HG03354 (cell line): ENCODE measurements around the gene CUX1.
A peak's percentile ranks its signal among the peaks of the same experiment; 100 is the strongest.

ENCODE experiments used
- ATAC-seq: cut with Tn5 transposase; IDR thresholded peaks from one replicate; pipeline ENCODE4 v1.9.1; 2021; ENCODE audit warnings: mild to moderate bottlenecking; ENCODE audit not compliant: unreplicated experiment, poor library complexity, severe bottlenecking

CUX1 gene, protein sequence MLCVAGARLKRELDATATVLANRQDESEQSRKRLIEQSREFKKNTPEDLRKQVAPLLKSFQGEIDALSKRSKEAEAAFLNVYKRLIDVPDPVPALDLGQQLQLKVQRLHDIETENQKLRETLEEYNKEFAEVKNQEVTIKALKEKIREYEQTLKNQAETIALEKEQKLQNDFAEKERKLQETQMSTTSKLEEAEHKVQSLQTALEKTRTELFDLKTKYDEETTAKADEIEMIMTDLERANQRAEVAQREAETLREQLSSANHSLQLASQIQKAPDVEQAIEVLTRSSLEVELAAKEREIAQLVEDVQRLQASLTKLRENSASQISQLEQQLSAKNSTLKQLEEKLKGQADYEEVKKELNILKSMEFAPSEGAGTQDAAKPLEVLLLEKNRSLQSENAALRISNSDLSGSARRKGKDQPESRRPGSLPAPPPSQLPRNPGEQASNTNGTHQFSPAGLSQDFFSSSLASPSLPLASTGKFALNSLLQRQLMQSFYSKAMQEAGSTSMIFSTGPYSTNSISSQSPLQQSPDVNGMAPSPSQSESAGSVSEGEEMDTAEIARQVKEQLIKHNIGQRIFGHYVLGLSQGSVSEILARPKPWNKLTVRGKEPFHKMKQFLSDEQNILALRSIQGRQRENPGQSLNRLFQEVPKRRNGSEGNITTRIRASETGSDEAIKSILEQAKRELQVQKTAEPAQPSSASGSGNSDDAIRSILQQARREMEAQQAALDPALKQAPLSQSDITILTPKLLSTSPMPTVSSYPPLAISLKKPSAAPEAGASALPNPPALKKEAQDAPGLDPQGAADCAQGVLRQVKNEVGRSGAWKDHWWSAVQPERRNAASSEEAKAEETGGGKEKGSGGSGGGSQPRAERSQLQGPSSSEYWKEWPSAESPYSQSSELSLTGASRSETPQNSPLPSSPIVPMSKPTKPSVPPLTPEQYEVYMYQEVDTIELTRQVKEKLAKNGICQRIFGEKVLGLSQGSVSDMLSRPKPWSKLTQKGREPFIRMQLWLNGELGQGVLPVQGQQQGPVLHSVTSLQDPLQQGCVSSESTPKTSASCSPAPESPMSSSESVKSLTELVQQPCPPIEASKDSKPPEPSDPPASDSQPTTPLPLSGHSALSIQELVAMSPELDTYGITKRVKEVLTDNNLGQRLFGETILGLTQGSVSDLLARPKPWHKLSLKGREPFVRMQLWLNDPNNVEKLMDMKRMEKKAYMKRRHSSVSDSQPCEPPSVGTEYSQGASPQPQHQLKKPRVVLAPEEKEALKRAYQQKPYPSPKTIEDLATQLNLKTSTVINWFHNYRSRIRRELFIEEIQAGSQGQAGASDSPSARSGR (N-terminal part only)

DNA sequence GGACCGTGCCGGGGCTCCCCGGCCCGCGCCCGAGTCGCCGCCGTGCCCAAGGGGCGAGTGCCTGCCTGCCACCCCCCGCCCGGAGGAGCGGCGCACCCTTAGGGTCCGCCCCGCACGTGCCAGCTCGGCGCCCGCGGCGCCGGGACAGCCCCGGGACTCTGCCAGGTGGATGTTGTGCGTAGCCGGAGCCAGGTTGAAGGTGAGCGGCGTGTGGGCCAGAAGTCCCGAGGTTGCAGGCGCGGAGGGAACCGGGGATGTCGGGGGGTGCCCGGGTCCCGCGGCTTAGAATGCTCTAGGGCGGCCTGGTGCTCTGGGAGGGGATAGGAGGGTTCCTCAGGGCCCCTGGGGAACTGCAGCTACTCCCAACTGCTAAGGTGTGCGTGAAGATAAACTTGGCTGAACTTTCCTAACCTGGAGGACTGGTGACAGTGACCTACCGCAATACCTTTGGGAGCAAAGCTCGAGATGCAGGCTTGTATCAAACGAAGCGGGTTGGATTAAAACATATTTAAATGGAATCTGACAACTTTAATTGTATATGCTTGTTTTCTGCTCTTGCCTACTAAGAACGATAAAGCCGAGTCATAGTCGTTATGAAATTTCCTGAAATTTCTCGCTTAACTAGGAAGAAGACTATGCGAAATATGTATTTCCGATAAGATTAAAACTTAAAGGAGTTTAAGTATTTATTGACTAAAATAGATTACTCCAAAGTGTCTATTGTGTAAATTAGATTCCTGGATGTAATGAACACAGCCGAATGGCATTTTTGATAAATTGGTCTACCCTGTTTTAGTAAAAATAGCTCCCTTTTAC lies at the start of gene CUX1:
TSS of gene CUX1 (plus strand) at position 156 of the 816 bp plus-strand sequence. CDS start at position 170, 14 bp downstream.
- ATAC-seq = peak; percentile 14

DNA sequence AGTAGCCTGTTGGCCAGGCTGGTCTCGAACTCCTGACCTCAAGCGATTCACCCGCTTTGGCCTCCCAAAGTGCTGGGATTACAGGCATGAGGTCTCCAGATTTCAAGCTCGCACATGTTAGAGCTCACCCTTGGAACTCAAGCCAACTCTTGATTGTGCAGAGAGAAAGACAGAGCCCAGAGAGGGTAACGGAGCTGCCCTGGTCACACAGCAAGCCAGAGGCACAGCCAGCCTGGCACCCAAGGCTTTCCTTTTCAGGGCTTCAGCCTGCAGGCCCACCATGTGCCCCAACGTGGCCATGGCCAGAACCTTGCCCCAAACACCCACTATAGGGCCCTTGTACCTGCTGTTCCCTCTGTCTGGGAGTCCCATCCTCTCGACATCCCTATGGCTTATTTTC lies 49.1 kb upstream of the CUX1 start:
- ATAC-seq = no peak

DNA sequence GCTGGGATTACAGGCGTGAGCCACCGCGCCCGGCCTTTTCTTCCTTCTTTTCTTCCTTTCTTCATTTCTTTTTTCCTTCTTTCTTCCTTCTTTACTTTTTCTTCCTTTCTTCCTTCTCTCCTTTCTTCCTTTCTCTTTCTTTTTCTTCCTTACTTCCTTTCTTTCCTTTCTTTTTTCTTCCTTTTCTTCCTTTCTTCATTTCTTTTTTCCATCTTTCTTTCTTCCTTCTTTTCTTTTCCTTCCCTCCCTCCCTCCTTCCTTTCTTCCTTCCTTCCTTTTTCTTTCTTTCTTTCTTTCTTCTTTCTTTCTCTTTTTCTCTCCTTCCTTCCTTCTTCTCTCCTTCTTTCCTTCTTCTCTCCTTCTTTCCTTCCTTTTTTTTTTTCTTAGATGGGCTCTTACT lies 47.0 kb upstream of the CUX1 start:
- no peak for ATAC-seq

DNA sequence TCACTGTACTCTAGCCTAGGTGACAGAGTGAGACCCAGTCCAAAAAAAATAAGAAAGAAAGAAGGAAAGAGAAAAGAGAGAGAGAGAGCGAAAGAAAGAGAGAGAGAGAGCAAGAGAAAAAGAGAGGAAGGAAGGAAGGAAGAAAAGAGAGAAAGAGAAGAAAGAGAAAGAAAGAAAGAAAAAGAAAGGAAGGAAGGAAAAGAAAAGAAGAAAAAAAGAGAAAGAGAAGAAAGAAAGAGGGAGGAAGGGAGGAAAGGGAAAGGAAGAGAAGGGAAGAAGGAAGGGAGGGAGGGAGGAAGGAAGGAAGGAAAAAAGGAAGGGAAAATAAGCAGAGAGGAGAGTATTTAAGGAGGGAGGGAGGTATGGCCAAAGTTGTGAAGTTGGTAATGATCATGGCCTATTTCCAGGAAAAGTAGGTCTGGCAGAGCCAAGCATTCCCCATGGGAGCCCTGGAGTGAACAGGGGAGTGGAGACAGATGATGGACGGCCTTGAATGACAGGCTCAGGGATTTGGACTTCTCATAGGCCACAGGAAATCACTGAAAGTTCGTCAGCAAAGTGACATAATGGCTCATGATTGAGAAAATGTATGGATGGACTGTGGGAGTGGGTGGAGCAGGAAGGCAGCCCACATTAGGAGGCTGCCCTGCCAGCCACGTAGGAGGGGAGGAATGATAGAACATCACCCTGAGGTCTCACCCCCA lies 44.8 kb upstream of the CUX1 start:
- no peak for ATAC-seq

DNA sequence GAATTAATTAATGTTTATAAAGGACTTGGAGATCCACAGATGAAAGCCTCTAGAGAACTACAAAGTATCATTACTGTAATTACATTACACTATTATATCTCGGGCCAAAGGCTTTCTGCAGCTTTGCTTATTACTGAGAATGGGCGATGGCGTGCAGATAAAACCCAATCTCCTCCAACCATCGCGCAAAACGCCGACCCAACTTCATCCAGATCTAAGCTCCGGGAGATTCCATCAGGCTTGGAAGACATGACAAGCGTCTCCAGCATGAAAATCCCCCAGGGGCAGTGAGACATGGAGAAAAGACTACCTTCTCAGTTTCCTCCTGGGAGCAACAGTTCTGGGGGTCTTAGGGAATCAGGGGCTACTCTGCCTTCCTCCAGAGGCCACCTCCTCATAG lies 42.2 kb upstream of the CUX1 start:
- ATAC-seq = no peak

DNA sequence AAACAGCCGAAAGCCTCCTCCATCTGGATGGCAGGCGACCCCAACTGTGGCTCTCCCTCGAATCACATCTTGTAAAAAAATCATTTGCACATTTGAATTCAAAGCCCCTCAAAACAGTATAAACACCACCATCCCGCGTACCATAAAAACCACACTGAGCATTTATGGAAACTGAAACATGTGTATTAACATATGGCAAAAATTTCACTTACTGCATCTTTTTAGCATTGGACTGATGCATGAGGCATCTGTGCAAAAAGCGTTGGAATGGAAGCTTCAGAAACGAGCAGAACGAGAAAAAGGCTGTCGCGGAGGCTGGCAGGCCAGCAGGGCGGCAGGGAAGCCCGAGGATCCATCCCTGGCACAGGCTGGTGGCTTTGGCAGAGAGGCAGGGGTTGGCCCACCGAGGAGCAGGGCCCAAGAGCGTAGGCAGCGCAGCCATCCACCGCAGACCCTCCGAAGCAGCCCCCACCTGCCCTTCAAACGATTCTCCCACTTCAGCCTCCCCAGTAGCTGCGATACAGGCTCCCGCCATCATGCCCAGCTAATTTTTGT lies 39.3 kb upstream of the CUX1 start:
- no peak for ATAC-seq

DNA sequence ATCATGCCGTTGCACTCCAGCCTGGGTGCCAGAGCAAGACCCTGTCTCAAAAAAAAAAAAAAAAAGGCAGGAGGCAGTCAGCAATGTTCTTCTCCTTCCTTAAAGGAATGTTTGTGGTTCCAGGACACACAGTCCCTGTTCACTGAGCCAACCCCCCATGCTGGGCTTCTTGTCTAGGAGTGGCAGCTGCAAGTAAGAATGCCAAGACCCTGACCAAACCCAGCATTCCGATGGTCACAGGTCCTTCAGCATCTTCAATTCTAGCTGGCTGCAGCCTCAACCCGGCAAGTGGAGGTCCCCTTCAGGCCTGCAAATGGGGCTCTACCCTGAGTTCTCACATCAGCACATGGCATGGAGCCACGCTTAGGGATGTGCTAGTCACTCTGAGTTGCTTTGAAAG lies 38.2 kb upstream of the CUX1 start:
- no peak for ATAC-seq

DNA sequence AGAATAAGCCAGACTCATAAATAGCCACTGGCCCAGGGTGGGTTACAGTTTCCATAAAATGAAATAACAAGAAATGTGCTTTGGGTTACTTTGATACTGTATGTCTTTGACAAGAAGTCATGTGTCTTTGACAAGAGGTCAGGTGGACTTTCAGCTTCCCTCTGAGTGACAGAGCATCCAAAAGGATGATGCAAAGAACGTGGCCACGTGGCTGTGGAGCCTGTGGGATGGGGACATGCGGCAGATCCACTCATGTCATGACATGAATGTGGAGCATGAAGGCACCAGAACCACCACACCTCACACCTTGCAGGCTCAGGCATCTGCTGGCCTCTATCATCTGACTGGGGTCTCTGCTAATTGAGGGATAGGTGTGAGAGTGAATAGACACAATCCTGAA lies 37.1 kb upstream of the CUX1 start:
- no peak for ATAC-seq

DNA sequence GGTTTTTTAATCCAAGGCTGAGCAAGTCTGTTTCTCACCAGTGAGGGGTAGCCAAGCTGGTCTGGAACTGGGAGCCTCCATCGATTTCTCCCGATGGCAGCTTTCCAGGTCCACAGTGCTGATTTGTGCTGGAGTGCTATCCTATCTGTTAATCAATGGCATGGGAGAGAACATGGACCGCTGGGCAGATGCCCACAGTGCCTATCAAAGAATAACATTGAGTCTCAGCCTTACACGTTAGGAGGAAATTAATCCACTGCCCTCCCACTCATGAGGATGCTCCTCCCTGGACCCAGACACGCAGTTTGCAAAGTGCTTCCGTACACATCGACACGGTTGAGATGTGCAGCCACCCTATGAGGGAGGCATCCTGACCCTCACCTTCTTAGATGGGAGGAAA lies 36.0 kb upstream of the CUX1 start:
- no peak for ATAC-seq

DNA sequence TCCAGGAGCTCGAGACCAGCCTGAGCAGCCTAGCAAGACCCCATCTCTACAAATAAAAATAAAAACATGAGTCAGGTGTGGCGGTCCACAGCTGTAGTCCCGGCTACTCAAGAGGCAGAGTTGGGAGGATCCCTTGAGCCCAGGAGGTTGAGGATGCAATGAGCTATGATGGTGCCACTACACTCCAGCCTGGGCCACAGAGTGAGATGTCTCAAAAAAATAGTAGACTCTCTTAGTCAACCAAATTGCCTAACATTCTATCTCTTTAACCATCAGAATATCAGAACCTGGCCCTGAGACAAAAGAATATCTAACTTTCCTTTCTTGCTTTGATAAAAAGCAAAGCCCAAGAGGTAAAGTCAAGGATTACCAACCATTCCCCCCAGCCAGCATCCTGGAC lies 35.0 kb upstream of the CUX1 start:
- no peak for ATAC-seq

DNA sequence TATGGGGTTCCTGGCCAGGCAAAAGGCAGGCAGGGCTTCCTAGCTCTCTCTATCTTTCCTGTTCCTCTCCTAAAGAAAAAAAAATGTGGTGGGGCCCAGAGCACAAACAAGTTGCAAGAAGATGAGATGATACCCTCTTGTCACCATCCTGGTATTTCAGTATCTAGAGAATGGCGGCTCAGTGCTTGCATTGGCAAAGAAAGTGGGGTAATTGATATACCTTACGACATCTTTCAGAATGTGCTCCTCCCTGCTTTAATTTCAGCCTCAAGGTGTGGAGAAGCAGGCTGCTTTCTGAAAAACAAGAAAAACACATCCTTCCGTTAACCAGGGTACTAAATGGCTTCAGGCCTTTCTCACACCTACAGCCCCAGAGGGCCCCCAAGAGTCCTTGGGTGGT lies 34.5 kb upstream of the CUX1 start:
- no peak for ATAC-seq

DNA sequence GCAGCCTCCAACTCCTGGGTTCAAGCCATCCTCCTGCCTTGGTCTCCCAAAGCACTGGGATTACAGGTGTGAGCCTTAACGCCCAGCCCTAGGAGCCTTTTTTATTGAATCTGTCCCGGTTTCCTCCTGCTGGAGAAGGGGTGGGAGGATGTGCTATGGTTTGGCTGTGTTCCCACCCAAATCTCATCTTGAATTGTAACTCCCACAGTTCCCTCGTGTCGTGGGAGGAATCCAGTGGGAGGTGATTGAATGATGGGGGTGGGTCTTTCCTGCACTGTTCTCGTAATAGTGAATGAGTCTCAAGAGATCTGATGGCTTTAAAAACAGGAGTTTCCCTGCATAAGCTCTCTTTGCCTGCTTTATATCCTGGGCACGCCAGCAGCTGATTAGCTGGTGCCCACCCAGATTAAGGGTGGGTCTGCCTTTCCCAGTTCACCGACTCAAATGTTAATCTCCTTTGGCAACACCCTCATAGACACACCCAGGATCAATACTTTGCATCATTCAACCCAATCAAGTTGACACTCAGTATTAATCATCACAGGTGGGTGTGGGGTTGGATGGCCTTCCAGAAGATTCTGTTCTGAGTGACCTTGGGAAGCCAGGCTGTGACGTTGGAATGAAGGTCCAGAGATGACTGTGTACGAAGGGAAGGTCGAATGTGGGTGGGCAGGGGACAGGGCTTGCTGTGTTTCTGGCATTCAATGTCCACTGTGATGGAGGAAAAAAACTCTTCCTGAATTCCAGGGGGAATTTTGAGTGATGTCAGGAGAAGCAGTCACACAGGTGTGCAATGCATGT lies 33.8 kb upstream of the CUX1 start:
- ATAC-seq = no peak

DNA sequence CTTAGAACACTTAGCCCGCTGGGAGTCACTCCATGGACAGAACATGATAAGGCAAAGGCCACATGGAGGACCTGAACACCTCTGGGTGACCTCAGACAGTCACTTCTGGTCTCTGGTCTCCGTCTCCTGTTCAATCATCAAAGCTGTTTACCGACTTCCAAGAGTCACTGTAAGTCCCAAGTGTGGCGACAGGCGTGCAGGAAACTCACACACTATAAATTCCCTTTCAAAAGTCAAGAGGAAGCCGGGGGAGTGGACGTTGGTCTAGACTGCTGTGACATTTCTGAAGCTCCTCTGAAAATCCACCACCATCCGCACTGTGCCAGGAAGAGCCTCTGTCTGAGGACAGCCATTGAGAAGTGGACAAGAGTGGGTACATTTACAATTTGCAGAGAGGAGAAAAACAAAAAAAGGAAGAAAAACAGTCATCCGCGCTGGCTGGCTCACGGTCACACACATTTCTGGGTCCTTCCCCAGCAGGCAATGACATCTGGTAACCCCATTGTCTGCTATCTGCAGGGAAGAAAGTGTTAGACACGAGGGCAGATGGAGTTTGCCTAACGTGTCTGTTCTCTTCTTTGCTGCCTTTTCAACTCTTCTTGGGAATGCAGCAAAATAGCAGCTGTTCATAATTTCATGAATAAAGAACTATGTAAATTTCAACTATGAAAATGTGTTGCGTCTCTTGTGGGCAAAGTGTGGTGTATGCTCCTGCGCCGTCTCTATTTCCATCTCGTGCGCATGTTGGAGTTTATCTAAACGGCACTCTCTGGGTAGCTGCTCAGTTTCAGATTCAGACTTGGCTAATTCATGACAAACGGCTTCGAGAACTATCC lies 32.9 kb upstream of the CUX1 start:
- ATAC-seq = no peak

DNA sequence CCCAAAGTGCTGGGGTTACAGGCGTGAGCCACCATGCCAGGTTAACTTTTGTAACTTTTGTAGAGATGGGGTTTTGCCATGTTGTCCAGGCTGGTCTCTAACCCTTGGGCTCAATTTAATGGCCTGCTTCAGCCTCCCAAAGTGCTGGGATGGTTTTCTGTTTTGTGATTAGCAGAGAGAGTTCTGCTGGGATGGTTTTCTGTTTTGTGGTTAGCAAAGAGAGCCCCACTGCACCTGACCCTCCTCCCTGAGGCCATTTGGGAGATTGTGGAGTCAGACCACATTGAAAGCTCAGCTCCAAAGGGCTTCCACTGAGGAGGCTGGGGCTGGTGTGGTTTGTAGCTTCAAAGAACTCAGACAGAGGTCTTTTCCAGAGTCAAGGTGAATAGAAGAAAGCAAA lies 29.6 kb upstream of the CUX1 start:
- no peak for ATAC-seq

DNA sequence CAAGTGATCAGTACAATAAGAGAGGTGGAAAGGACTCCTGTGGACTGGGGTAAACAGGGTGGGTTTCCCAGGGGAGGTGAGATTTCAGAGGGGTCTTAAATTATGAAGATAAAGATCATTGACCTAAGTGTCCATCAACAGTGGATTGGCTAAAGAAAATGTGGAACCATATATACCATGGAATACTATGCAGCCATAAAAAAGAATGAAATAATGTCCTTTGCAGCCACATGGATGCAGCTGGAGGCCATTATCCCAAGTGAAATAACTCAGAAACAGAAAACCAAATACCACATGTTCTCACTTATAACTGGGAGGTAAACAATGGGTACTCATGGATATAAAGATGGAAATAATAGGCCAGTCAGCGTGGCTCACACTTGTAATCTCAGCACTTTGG lies 28.9 kb upstream of the CUX1 start:
- ATAC-seq = no peak

DNA sequence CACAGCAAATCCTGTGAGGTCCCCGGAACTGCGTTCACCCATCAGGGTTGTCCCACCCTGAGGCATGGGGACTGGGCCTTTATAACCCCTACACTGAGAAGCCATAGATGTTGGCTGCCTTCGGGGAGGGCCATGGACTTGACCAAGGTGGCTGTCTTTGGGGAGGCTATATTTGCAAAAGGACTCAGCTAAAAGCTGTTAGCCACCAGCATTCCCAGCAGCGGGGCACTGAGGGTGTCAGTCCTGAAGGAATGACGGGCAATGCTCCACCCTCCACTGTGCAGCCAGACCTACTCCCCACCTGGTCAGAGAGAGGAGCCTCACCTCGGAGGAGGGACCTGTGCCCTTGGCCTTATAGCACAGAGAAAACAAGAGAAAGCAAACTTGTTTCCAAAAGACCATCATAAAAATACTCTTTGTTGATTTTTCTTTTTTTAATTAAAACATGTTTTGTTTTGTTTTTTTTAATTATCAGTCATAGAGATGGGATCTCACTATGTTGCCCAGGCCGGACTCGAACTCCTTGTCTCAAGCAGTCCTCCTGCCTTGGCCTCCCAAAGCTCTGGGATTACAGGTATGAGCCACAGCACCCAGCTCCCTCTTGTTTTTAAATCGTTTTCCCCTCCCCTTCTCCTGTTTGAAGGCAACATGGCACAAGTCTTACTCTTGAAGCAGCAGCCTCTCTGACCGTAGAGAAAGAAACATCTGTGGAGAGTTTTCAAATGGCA lies 26.7 kb upstream of the CUX1 start:
- ATAC-seq = no peak
